Nephron (organoid): Measurements from ENCODE around the gene PPCDC.

Experiments used
- H3K27ac Mint-ChIP-seq, 3 experiments: 2 replicates each; pipeline ENCODE4 v1.8.0; 2020; ENCODE audit warnings: mixed read lengths in 3 of 3, mild to moderate bottlenecking in 2 of 3, moderate library complexity in 1 of 3
- H3K27me3 Mint-ChIP-seq: 2 replicates; pipeline ENCODE4 v1.8.0; 2021; ENCODE audit warnings: low read depth, mild to moderate bottlenecking, moderate library complexity, mixed read lengths
- H3K36me3 Mint-ChIP-seq: 2 replicates; pipeline ENCODE4 v1.8.0; 2020; ENCODE audit warnings: low read depth, mixed read lengths
- H3K4me1 Mint-ChIP-seq: 2 replicates; pipeline ENCODE4 v1.8.0; 2020; ENCODE audit warnings: mixed read lengths
- H3K4me3 Mint-ChIP-seq, 3 experiments: 2 replicates each; pipeline ENCODE4 v1.8.0; 2020; ENCODE audit warnings: mild to moderate bottlenecking in 3 of 3, mixed read lengths in 3 of 3, moderate library complexity in 2 of 3
- H3K9me3 Mint-ChIP-seq: 2 replicates; pipeline ENCODE4 v1.8.0; 2020; ENCODE audit warnings: mixed read lengths
- CTCF ChIP-seq, 3 experiments: fragments of 200-600 bp; sonication (generic); IDR thresholded peaks; one replicate each; pipeline ENCODE4 v1.5.0; 2021; ENCODE audit warnings: antibody characterized with exemption in 3 of 3; ENCODE audit not compliant: unreplicated experiment in 3 of 3

The PPCDC gene

GRCh38 chr15:75054172-75054897 lies 30.9 kb downstream of the PPCDC start:
- no peak overlapping the region for H3K4me3 Mint-ChIP-seq
- no peaks in the 10 kb centered on the region for H3K9me3 Mint-ChIP-seq
- H3K36me3 Mint-ChIP-seq, result no peaks in the 10 kb centered on the region
- H3K4me1 Mint-ChIP-seq, result peaks cover 38% of the 10 kb centered on the region
- no peak for TF ChIP-seq CTCF (IDR thresholded peaks at IDR 0.05; ENCODE audit: unreplicated experiment in 3 of 3)
- H3K27ac Mint-ChIP-seq, result peak overlapping the region; percentile 2 to 25 (median 9)
- no peaks in the 10 kb centered on the region for H3K27me3 Mint-ChIP-seq

GRCh38 chr15:75056036-75056435 lies 32.6 kb downstream of the PPCDC start:
- no peak overlapping the region for H3K4me3 Mint-ChIP-seq

GRCh38 chr15:75058127-75058905 lies 34.9 kb downstream of the PPCDC start:
- H3K4me1 Mint-ChIP-seq, result peaks cover 23% of the 10 kb centered on the region
- H3K4me3 Mint-ChIP-seq, result no peak overlapping the region
- peak overlapping the region in 1 of 3 experiments; percentile 3 for H3K27ac Mint-ChIP-seq
- no peaks in the 10 kb centered on the region for H3K9me3 Mint-ChIP-seq
- H3K36me3 Mint-ChIP-seq, result no peaks in the 10 kb centered on the region
- TF ChIP-seq CTCF (IDR thresholded peaks at IDR 0.05; ENCODE audit: unreplicated experiment in 3 of 3), result no peak
- no peaks in the 10 kb centered on the region for H3K27me3 Mint-ChIP-seq

More at GRCh38 chr15:75056036-75056435, 32.6 kb downstream of the PPCDC start:
- H3K36me3 Mint-ChIP-seq, result no peaks in the 10 kb centered on the region
- peak overlapping the region in 1 of 3 experiments; percentile 6 for H3K27ac Mint-ChIP-seq
- no peaks in the 10 kb centered on the region for H3K9me3 Mint-ChIP-seq
- H3K4me1 Mint-ChIP-seq, result peaks cover 28% of the 10 kb centered on the region
- no peak for TF ChIP-seq CTCF (IDR thresholded peaks at IDR 0.05; ENCODE audit: unreplicated experiment in 3 of 3)
- H3K27me3 Mint-ChIP-seq, result no peaks in the 10 kb centered on the region

- Mint-ChIP-seq H3K36me3 (no peaks in the 10 kb centered on the region), H3K4me1 (peaks cover 29% of the 10 kb centered on the region), H3K9me3 (peaks cover 3% of the 10 kb centered on the region), H3K27ac (no peak overlapping the region), H3K4me3 (no peak overlapping the region), H3K27me3 (no peaks in the 10 kb centered on the region)
- no peak for TF ChIP-seq CTCF (IDR thresholded peaks at IDR 0.05; ENCODE audit: unreplicated experiment in 3 of 3)
Observed at GRCh38 chr15:75059607-75060006, 36.2 kb downstream of the PPCDC start.

GRCh38 chr15:75061272-75061671 lies 37.9 kb downstream of the PPCDC start:
- Mint-ChIP-seq H3K4me3 (no peak overlapping the region), H3K27me3 (no peaks in the 10 kb centered on the region), H3K9me3 (peaks cover 14% of the 10 kb centered on the region), H3K4me1 (peaks cover 40% of the 10 kb centered on the region), H3K27ac (no peak overlapping the region), H3K36me3 (peaks cover 6% of the 10 kb centered on the region)
- no peak for TF ChIP-seq CTCF (IDR thresholded peaks at IDR 0.05; ENCODE audit: unreplicated experiment in 3 of 3)
